Astrocyte (in vitro differentiated cells and primary cell): ENCODE data around the gene SLC6A7. TPM values are rescaled to one million over a fixed set of nuclear protein-coding genes. Genes with fewer than 3 reads are reported as not detected.

Experiments
- DNase-seq: peaks from one replicate; pipeline ENCODE4 v3.0.0-alpha.2; 2010; ENCODE audit warnings: low read depth
- FAIRE-seq: peaks from 2 replicates; lab custom pipeline; 2011; peaks lifted over from hg19 to GRCh38; lab: Jason Lieb, UNC
- H2AFZ ChIP-seq: 2 replicates; pipeline ENCODE4 v1.6.0; 2012; ENCODE audit warnings: low read depth, low read length, inconsistent platforms
- H3K27ac ChIP-seq: 2 replicates; pipeline ENCODE4 v1.5.1; 2011; ENCODE audit warnings: low read depth, low read length, inconsistent platforms
- H3K27me3 ChIP-seq: 2 replicates; pipeline ENCODE4 v1.6.0; 2011; ENCODE audit warnings: low read length, inconsistent platforms; ENCODE audit not compliant: insufficient read depth
- H3K36me3 ChIP-seq: 2 replicates; pipeline ENCODE4 v1.5.1; 2011; ENCODE audit warnings: low read length, inconsistent platforms; ENCODE audit not compliant: insufficient read depth
- H3K4me1 ChIP-seq: 2 replicates; pipeline ENCODE4 v1.5.1; 2011; ENCODE audit warnings: low read length, inconsistent platforms; ENCODE audit not compliant: insufficient read depth
- H3K4me2 ChIP-seq: 2 replicates; pipeline ENCODE4 v1.6.0; 2012; ENCODE audit warnings: low read length, inconsistent platforms
- H3K4me3 ChIP-seq: 2 replicates; pipeline ENCODE4 v1.5.1; 2011; ENCODE audit warnings: low read depth, mild to moderate bottlenecking, low read length, inconsistent platforms; ENCODE audit not compliant: insufficient read depth
- H3K79me2 ChIP-seq: 2 replicates; pipeline ENCODE4 v1.6.0; 2012; ENCODE audit warnings: mild to moderate bottlenecking, low read length, inconsistent platforms; ENCODE audit not compliant: insufficient read depth
- H3K9ac ChIP-seq: 2 replicates; pipeline ENCODE4 v1.6.0; 2012; ENCODE audit warnings: mild to moderate bottlenecking, low read length, inconsistent platforms
- H3K9me3 ChIP-seq: 2 replicates; pipeline ENCODE4 v1.5.1; 2012; ENCODE audit warnings: low read depth, mild to moderate bottlenecking, low read length, inconsistent platforms; ENCODE audit not compliant: insufficient read depth
- H4K20me1 ChIP-seq: 2 replicates; pipeline ENCODE4 v1.6.0; 2012; ENCODE audit warnings: low read length, inconsistent platforms; ENCODE audit not compliant: insufficient read depth
- H3K27ac Mint-ChIP-seq: one replicate; pipeline ENCODE4 v1.8.0; 2021; ENCODE audit warnings: mild to moderate bottlenecking, mixed read lengths; ENCODE audit not compliant: unreplicated experiment
- H3K27me3 Mint-ChIP-seq: one replicate; pipeline ENCODE4 v1.8.0; 2021; ENCODE audit warnings: low read depth, mixed read lengths; ENCODE audit not compliant: unreplicated experiment
- H3K36me3 Mint-ChIP-seq: one replicate; pipeline ENCODE4 v1.8.0; 2021; ENCODE audit warnings: low read depth, mixed read lengths; ENCODE audit not compliant: unreplicated experiment
- H3K4me1 Mint-ChIP-seq: one replicate; pipeline ENCODE4 v1.8.0; 2021; ENCODE audit warnings: low read depth, mixed read lengths; ENCODE audit not compliant: unreplicated experiment
- H3K4me3 Mint-ChIP-seq: one replicate; pipeline ENCODE4 v1.8.0; 2021; ENCODE audit warnings: mild to moderate bottlenecking, moderate library complexity, mixed read lengths; ENCODE audit not compliant: unreplicated experiment
- H3K9me3 Mint-ChIP-seq: one replicate; pipeline ENCODE4 v1.8.0; 2021; ENCODE audit warnings: mild to moderate bottlenecking, mixed read lengths; ENCODE audit not compliant: unreplicated experiment
- EZH2 ChIP-seq: IDR thresholded peaks from 2 replicates; pipeline ENCODE4 v1.6.1; 2012; ENCODE audit warnings: mild to moderate bottlenecking, low read length, inconsistent platforms; ENCODE audit not compliant: insufficient read depth
- total RNA-seq: library from RNA; stranded (reverse); gene quantifications from 2 replicates; pipeline ENCODE4 v1.2.1, GENCODE V29; 2021
- TF ChIP-seq, protein P1 (sequence below): IDR thresholded peaks from 2 replicates; pipeline ENCODE4 v1.5.1; 2011; ENCODE audit warnings: low read depth, mild to moderate bottlenecking, inconsistent platforms, low read length, moderate library complexity; ENCODE audit not compliant: insufficient read depth

The SLC6A7 gene
- total RNA-seq, 1 donor from 2014 or later, result not detected

DNA sequence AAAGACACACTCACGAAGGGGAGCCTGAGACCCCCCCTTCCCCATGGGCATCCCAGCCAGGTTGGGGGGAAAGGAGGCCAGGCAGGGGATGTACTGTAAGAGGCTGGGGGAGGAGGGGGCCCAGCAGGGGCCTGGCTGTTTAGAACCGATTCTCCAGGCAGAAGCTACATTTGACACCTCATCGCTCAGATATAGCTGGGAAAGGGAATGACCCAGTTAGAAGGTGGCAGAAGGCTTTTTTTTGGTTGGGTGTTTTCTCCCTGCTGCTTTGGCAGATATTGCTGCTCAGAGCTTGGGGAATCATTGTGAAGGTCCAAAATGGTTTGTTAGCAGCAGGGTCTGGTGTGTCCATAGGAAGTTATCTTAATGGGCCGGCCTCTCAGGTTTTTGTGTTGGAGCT is 17.3 kb upstream of the SLC6A7 start:
- no peak overlapping the region for H3K4me3 ChIP-seq
- Mint-ChIP-seq H3K27me3 (peaks cover 69% of the 10 kb centered on the region), H3K27ac (no peak overlapping the region), H3K4me3 (no peak overlapping the region), H3K9me3 (peaks cover 3% of the 10 kb centered on the region), H3K4me1 (peaks cover 3% of the 10 kb centered on the region), H3K36me3 (peaks cover 3% of the 10 kb centered on the region)
- DNase-seq, result no peak
- H3K4me1 ChIP-seq, result peaks cover 6% of the 10 kb centered on the region
- H2AFZ ChIP-seq, result no peak overlapping the region
- no peaks in the 10 kb centered on the region for H3K9me3 ChIP-seq
- TF ChIP-seq EZH2, result no peak
- TF ChIP-seq, protein P1, sequence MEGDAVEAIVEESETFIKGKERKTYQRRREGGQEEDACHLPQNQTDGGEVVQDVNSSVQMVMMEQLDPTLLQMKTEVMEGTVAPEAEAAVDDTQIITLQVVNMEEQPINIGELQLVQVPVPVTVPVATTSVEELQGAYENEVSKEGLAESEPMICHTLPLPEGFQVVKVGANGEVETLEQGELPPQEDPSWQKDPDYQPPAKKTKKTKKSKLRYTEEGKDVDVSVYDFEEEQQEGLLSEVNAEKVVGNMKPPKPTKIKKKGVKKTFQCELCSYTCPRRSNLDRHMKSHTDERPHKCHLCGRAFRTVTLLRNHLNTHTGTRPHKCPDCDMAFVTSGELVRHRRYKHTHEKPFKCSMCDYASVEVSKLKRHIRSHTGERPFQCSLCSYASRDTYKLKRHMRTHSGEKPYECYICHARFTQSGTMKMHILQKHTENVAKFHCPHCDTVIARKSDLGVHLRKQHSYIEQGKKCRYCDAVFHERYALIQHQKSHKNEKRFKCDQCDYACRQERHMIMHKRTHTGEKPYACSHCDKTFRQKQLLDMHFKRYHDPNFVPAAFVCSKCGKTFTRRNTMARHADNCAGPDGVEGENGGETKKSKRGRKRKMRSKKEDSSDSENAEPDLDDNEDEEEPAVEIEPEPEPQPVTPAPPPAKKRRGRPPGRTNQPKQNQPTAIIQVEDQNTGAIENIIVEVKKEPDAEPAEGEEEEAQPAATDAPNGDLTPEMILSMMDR, result no peak
- H3K27ac ChIP-seq, result no peak overlapping the region
- no peaks in the 10 kb centered on the region for H4K20me1 ChIP-seq
- peaks cover 24% of the 10 kb centered on the region for H3K27me3 ChIP-seq
- no peaks in the 10 kb centered on the region for H3K79me2 ChIP-seq
- FAIRE-seq, result no peak
- no peak overlapping the region for H3K4me2 ChIP-seq
- no peaks in the 10 kb centered on the region for H3K36me3 ChIP-seq
- no peak overlapping the region for H3K9ac ChIP-seq

DNA sequence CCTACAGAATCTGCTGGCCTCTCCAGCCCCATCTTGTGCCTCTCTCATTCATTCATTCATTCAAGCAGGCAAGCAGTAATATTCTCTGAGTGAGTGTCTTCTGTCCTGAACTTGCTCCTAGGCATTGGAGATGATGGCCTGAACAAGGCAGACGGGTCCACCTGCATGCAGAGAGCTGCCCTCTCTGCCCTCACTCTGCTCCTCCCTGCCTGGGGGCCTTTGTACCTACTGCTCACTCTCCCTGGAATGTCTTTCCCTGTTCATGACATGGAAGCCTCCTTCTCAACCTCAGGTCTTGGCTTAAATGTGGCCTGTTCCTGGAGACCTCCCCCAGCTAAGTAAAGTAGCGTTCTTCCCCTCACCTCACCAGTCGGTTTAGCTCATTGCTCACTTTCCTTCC is 16.7 kb upstream of the SLC6A7 start:
- Histone ChIP-seq H3K9ac (no peak overlapping the region), H3K9me3 (no peaks in the 10 kb centered on the region), H4K20me1 (no peaks in the 10 kb centered on the region), H3K27ac (no peak overlapping the region), H2AFZ (no peak overlapping the region), H3K4me2 (no peak overlapping the region), H3K4me3 (no peak overlapping the region), H3K79me2 (no peaks in the 10 kb centered on the region), H3K4me1 (peaks cover 6% of the 10 kb centered on the region), H3K27me3 (peaks cover 22% of the 10 kb centered on the region), H3K36me3 (no peaks in the 10 kb centered on the region)
- TF ChIP-seq EZH2, result no peak
- TF ChIP-seq, protein P1, result no peak
- Mint-ChIP-seq H3K27me3 (peaks cover 63% of the 10 kb centered on the region), H3K4me3 (no peak overlapping the region), H3K4me1 (peaks cover 3% of the 10 kb centered on the region), H3K36me3 (peaks cover 3% of the 10 kb centered on the region), H3K27ac (no peak overlapping the region), H3K9me3 (peaks cover 3% of the 10 kb centered on the region)
- DNase-seq, result no peak
- no peak for FAIRE-seq

DNA sequence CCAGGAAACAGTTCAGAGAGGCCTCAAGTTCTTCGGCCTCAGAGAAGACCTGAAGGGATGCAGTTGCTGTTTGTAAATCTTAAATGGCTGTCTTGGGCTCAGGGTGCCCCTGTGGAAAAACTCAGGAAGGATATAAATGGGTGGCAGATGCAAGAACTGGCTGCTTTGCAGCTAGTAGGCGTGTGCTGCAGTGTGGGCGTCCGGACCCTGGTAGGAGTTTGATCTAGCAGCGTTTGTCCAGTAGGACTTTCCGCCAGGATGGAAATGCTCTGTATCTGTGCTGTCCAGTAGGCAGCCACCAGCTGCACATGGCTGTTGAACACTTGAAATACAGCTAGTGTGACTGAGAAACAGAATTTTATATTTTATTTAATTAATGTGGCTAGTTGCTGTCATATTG is 15.6 kb upstream of the SLC6A7 start:
- peaks cover 3% of the 10 kb centered on the region for H3K4me1 Mint-ChIP-seq
- H3K27ac Mint-ChIP-seq, result no peak overlapping the region
- Histone ChIP-seq H3K36me3 (no peaks in the 10 kb centered on the region), H3K27me3 (peaks cover 16% of the 10 kb centered on the region), H3K27ac (no peak overlapping the region), H4K20me1 (no peaks in the 10 kb centered on the region), H3K79me2 (no peaks in the 10 kb centered on the region), H3K4me3 (no peak overlapping the region), H3K9ac (no peak overlapping the region), H2AFZ (no peak overlapping the region), H3K9me3 (no peaks in the 10 kb centered on the region), H3K4me2 (no peak overlapping the region), H3K4me1 (peaks cover 6% of the 10 kb centered on the region)
- H3K4me3 Mint-ChIP-seq, result no peak overlapping the region
- peaks cover 3% of the 10 kb centered on the region for H3K36me3 Mint-ChIP-seq
- DNase-seq, result no peak
- TF ChIP-seq, protein P1, result no peak
- TF ChIP-seq EZH2, result no peak
- H3K27me3 Mint-ChIP-seq, result peaks cover 59% of the 10 kb centered on the region
- H3K9me3 Mint-ChIP-seq, result peaks cover 3% of the 10 kb centered on the region
- no peak for FAIRE-seq
